Gastrocnemius medialis (tissue), 4 donors: ENCODE measurements around the gene SYNJ1. TPM values are rescaled to one million over a fixed set of nuclear protein-coding genes. Genes with fewer than 3 reads are reported as not detected.

ENCODE experiments used
- ATAC-seq, 2 donors: fragments of 150-250 bp; one replicate each; pipeline ENCODE4 v1.9.1; 2016
- DNase-seq, 2 donors: peaks; one replicate each; pipeline ENCODE4 v3.0.0-alpha.2; 2019
- H3K27ac ChIP-seq, 4 donors: fragments of 200-600 bp; sonication (generic); 1 replicate in 1 of 4; 2 replicates in 3 of 4; pipeline ENCODE4 v1.5.1; 2016 to 2018; ENCODE audit warnings: mild to moderate bottlenecking in 2 of 4, moderate library complexity in 1 of 4
- H3K27me3 ChIP-seq, 3 donors: fragments of 200-600 bp; sonication (generic) in 2 of 3; 1 replicate in 1 of 3; 2 replicates in 2 of 3; pipeline versions ENCODE4 v1.5.1 to v1.6.0; 2016 to 2019; ENCODE audit warnings: mild to moderate bottlenecking in 1 of 3, moderate library complexity in 1 of 3
- H3K36me3 ChIP-seq, 2 donors: fragments of 200-600 bp; sonication (generic) in 1 of 2; one replicate each; pipeline ENCODE4 v1.5.1; 2017 to 2018
- H3K4me1 ChIP-seq, 2 donors: fragments of 200-600 bp; sonication (generic) in 1 of 2; one replicate each; pipeline ENCODE4 v1.5.1; 2016 to 2017; ENCODE audit warnings: mild to moderate bottlenecking in 2 of 2
- H3K4me3 ChIP-seq, 4 donors: fragments of 200-600 bp; sonication (generic) in 3 of 4; 1 replicate in 1 of 4; 2 replicates in 3 of 4; pipeline ENCODE4 v1.5.1; 2016 to 2019; ENCODE audit warnings: mild to moderate bottlenecking in 2 of 4
- H3K9me3 ChIP-seq, 3 donors: fragments of 200-600 bp; sonication (generic) in 2 of 3; 1 replicate in 1 of 3; 2 replicates in 2 of 3; pipeline ENCODE4 v1.5.1; 2016 to 2019
- POLR2A ChIP-seq, 2 donors: fragments of 450-650 bp; IDR thresholded peaks; one replicate each; pipeline ENCODE4 v1.6.1; 2017; ENCODE audit warnings: antibody characterized with exemption in 2 of 2, mild to moderate bottlenecking in 2 of 2, moderate library complexity in 2 of 2
- in situ Hi-C, 4 donors: fragments of 200-750 bp; cut with MboI; loops; one replicate each; pipeline versions ENCODE4 v1.15.0 to v1.8.0; 2017; ENCODE audit warnings: low sequenced_read_pairs in 4 of 4
- intact Hi-C: fragments of 100-400 bp; cut with DNase I; formaldehyde crosslinking; loops from one replicate; pipeline ENCODE4 v1.15.1; 2023; ENCODE audit warnings: low total_unique reads
- total RNA-seq, 4 donors: library from RNA; depleted of rRNA; stranded (reverse); fragments of >200 nt; gene quantifications; one replicate each; pipeline versions ENCODE4 v1.1.0 to v1.2.3, GENCODE V29; 2016
- TF ChIP-seq, protein P1 (sequence below), 5 experiments: fragments of 450-650 bp in 3 of 5; fragments of 200-600 bp in 2 of 5; sonication (generic) in 2 of 5; IDR thresholded peaks in 4 of 5; conservative IDR thresholded peaks in 1 of 5; 1 replicate in 4 of 5; 2 replicates in 1 of 5; pipeline ENCODE4 v1.5.1; 2016 to 2019; ENCODE audit warnings: antibody characterized with exemption in 5 of 5, mild to moderate bottlenecking in 3 of 5, moderate library complexity in 3 of 5

SYNJ1 gene
- total RNA-seq, 4 donors from 2014 or later: 10.0 to 34.8 (median 10.8) TPM

DNA sequence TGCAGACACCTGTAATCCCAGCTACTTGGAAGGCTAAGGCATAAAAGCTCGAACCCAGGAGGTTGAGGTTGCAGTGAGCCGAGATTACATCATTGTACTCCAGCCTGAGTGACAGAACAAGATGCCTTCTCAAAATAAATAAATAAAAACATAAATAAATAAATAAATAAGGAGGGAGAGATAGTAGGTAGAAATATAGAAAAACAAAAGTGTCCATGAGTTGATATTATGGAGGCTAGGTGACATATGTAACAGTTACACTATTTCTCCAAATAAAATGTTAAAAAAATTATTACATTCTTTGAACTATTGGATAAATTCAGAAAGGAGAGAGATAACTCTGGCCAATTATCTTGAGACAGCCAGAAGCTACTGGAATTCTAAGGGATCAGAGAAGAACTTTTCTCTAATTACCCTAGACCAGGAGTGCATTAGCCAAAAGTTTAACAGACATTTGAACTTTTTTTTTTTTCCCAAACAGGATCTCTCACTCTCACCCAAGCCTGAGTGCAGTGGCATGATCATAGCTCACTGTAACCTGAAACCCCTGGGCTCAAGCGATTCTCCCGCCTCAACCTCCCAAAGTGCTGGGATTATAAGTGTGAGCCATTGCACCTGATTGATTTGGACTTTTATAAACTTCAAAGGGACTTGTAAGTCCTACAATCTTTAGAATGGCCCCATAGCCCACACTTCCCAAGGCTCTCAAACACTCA is 17.6 kb downstream of the SYNJ1 start:
- H3K27me3 ChIP-seq: no peaks in the 10 kb centered on the region
- intact Hi-C loops: no loop called here
- in situ Hi-C loops: no loop called here
- no peak for DNase-seq
- no peak overlapping the region for H3K27ac ChIP-seq
- peaks cover 11 to 20% of the 10 kb centered on the region in 2 donors for H3K4me1 ChIP-seq
- no peaks in the 10 kb centered on the region for H3K9me3 ChIP-seq
- no peaks in the 10 kb centered on the region for H3K36me3 ChIP-seq
- ATAC-seq: no peak
- H3K4me3 ChIP-seq: no peak overlapping the region
- TF ChIP-seq, protein P1, sequence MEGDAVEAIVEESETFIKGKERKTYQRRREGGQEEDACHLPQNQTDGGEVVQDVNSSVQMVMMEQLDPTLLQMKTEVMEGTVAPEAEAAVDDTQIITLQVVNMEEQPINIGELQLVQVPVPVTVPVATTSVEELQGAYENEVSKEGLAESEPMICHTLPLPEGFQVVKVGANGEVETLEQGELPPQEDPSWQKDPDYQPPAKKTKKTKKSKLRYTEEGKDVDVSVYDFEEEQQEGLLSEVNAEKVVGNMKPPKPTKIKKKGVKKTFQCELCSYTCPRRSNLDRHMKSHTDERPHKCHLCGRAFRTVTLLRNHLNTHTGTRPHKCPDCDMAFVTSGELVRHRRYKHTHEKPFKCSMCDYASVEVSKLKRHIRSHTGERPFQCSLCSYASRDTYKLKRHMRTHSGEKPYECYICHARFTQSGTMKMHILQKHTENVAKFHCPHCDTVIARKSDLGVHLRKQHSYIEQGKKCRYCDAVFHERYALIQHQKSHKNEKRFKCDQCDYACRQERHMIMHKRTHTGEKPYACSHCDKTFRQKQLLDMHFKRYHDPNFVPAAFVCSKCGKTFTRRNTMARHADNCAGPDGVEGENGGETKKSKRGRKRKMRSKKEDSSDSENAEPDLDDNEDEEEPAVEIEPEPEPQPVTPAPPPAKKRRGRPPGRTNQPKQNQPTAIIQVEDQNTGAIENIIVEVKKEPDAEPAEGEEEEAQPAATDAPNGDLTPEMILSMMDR (IDR thresholded peaks at IDR 0.05 in 4 of 5, conservative IDR thresholded peaks at IDR 0.05 in 1 of 5): no peak
- no peak for TF ChIP-seq POLR2A (IDR thresholded peaks at IDR 0.05)

GRCh38 chr21:32708069-32708468 is 19.7 kb downstream of the SYNJ1 start:
- no peaks in the 10 kb centered on the region for H3K36me3 ChIP-seq
- in situ Hi-C loops: no loop called here
- H3K27ac ChIP-seq: no peak overlapping the region
- DNase-seq: no peak
- H3K4me3 ChIP-seq: no peak overlapping the region
- peaks cover 11 to 20% of the 10 kb centered on the region in 2 donors for H3K4me1 ChIP-seq
- ATAC-seq: no peak
- intact Hi-C loops: no loop called here
- TF ChIP-seq, protein P1 (IDR thresholded peaks at IDR 0.05 in 4 of 5, conservative IDR thresholded peaks at IDR 0.05 in 1 of 5): no peak
- no peaks in the 10 kb centered on the region for H3K27me3 ChIP-seq
- H3K9me3 ChIP-seq: no peaks in the 10 kb centered on the region

DNA sequence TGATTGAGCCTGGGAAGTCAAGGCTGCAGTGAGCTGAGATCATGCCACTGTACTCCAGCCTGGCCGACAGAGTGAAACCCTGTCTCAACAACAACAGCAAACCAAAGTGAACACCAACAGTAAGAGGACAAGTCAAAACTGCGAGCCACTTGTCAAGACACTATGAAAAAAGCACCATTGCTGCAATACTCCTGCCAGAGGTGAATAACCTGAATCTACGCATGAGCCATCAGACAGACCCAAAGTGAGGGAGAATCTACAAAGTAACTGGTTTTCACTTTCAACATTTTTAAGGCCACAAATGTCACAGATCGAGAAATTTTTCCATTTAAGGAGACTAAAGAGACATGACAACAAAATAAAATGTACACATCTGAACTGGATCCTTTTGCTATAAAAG is 21.9 kb downstream of the SYNJ1 start:
- Histone ChIP-seq H3K9me3 (no peaks in the 10 kb centered on the region), H3K4me3 (no peak overlapping the region), H3K27me3 (no peaks in the 10 kb centered on the region), H3K4me1 (peaks cover 6 to 8% of the 10 kb centered on the region in 2 donors), H3K36me3 (no peaks in the 10 kb centered on the region), H3K27ac (no peak overlapping the region)
- in situ Hi-C loops: no loop called here
- ATAC-seq (no peak), DNase-seq (no peak)
- intact Hi-C loops: no loop called here
- TF ChIP-seq POLR2A (IDR thresholded peaks at IDR 0.05): no peak
- TF ChIP-seq, protein P1 (IDR thresholded peaks at IDR 0.05 in 4 of 5, conservative IDR thresholded peaks at IDR 0.05 in 1 of 5): no peak

DNA sequence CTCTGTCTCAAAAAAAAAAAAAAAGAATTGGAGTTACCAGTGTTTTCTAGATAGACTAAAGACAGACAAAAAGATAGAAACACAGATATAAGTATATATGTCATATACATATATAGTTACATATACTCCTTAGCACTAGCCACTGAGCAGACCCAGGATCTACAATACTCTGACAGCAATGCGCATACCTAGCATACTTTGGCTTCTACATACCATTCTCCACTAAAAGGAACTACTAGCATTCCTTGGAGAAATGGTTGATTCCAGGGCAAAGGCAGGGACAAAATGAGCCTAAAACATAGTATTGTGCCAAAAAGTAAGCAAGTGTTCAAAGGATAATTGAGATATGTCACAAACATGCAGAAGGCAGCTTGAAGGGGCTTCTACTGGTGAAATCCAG is 22.7 kb downstream of the SYNJ1 start:
- Histone ChIP-seq H3K36me3 (no peaks in the 10 kb centered on the region), H3K9me3 (no peaks in the 10 kb centered on the region), H3K4me1 (peaks cover 0 to under 1% of the 10 kb centered on the region in 2 donors), H3K4me3 (no peak overlapping the region), H3K27ac (no peak overlapping the region), H3K27me3 (no peaks in the 10 kb centered on the region)
- intact Hi-C loops (no loop called here), in situ Hi-C loops (no loop called here)
- no peak for ATAC-seq
- DNase-seq: no peak
- TF ChIP-seq POLR2A (IDR thresholded peaks at IDR 0.05): no peak
- TF ChIP-seq, protein P1 (IDR thresholded peaks at IDR 0.05 in 4 of 5, conservative IDR thresholded peaks at IDR 0.05 in 1 of 5): no peak

DNA sequence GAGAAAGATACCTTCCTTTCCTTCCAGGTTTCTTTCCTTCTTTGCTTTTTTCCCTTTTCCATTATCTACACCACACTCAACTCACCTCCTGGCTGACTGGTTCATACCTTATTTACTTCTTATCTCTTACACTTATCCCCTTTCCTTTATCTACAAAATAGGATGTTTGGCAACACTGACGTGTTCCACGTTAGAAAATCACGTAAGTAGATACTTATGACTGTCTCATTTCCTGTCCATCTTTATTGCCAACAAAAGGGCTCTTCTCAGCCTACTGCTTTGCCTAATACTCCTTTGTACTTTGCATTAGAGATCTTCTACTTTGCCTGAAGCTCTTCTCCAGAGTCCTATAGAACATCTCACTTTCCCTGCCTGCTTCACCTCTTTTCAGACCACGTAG is 25.1 kb downstream of the SYNJ1 start:
- ATAC-seq (no peak), DNase-seq (no peak)
- intact Hi-C loops (no loop called here), in situ Hi-C loops (no loop called here)
- no peaks in the 10 kb centered on the region for H3K36me3 ChIP-seq
- no peaks in the 10 kb centered on the region for H3K9me3 ChIP-seq
- H3K27me3 ChIP-seq: no peaks in the 10 kb centered on the region
- H3K4me1 ChIP-seq: no peaks in the 10 kb centered on the region
- TF ChIP-seq, protein P1 (IDR thresholded peaks at IDR 0.05 in 4 of 5, conservative IDR thresholded peaks at IDR 0.05 in 1 of 5): no peak
- TF ChIP-seq POLR2A (IDR thresholded peaks at IDR 0.05): no peak
- H3K4me3 ChIP-seq: no peak overlapping the region
- H3K27ac ChIP-seq: no peak overlapping the region
